K562 (cell line): Measurements from ENCODE around the gene OXTR. TPM values are rescaled to one million over a fixed set of nuclear protein-coding genes. Genes with fewer than 3 reads are reported as not detected.

Source experiments
- ATAC-seq: fragments of 200-7000 bp; cut with Tn5 transposase; 3 replicates; pipeline ENCODE4 v1.9.1; 2020; ENCODE audit warnings: moderate library complexity
- BruUV-seq: library from RNA; stranded (reverse); fragments of 400-500 nt; replicated peaks from 2 replicates; lab custom pipeline; 2021; lab: Mats Ljungman, UMichigan
- CTCF ChIA-PET: fragments of 300-600 bp; formaldehyde crosslinking; extraction: SDS; loops from one replicate; lab custom pipeline; 2021; ENCODE audit warnings: low intra/inter-chr PET ratio; lab: Yijun Ruan, JAX
- POLR2A ChIA-PET: fragments of 300-600, 350-650 bp; sonication (Branson Sonifier 250); formaldehyde crosslinking; extraction: SDS; loops from one replicate; lab custom pipeline; 2021; ENCODE audit warnings: antibody characterized with exemption, inconsistent platforms; lab: Yijun Ruan, JAX
- DNase-seq, 4 experiments: peaks; one replicate each; pipeline versions ENCODE4 v3.0.0 to v3.0.0-alpha.2; 2011 to 2018; ENCODE audit warnings: low spot score in 3 of 4, mixed read lengths in 3 of 4; ENCODE audit errors: extremely low read depth in 1 of 4
- FAIRE-seq: peaks from 2 replicates; lab custom pipeline; 2011; peaks lifted over from hg19 to GRCh38; lab: Jason Lieb, UNC
- H2AFZ ChIP-seq: 2 replicates; pipeline ENCODE4 v1.6.0; 2011; ENCODE audit warnings: low read depth, low read length, control low read depth, inconsistent platforms
- H3K27ac ChIP-seq: fragments of 200-600 bp; 3 replicates; pipeline ENCODE4 v1.8.0; 2011; ENCODE audit warnings: low read depth, mild to moderate bottlenecking, control low read depth, inconsistent platforms, low read length, moderate library complexity, mixed read lengths; ENCODE audit errors: extremely low read depth
- H3K27me3 ChIP-seq, 2 experiments: fragments of 300-600 bp in 1 of 2; 2 replicates in 1 of 2; 3 replicates in 1 of 2; pipeline versions ENCODE4 v1.6.0 to v1.8.0; 2011; ENCODE audit warnings: inconsistent platforms in 2 of 2, low read length in 2 of 2, mild to moderate bottlenecking in 1 of 2, mixed read lengths in 1 of 2, moderate library complexity in 1 of 2; ENCODE audit not compliant: control insufficient read depth in 2 of 2, insufficient read depth in 2 of 2
- H3K36me3 ChIP-seq: fragments of 300-600 bp; 3 replicates; pipeline ENCODE4 v1.8.0; 2011; ENCODE audit warnings: mild to moderate bottlenecking, low read length, inconsistent platforms; ENCODE audit not compliant: control insufficient read depth, insufficient read depth
- H3K4me1 ChIP-seq, 2 experiments: fragments of 200-600 bp in 1 of 2; replicated peaks in 1 of 2; 2 replicates in 1 of 2; 3 replicates in 1 of 2; pipeline versions ENCODE4 v1.5.1 to v1.8.0; 2011; ENCODE audit warnings: inconsistent platforms in 2 of 2, low read length in 2 of 2, mild to moderate bottlenecking in 1 of 2, mixed read lengths in 1 of 2, moderate library complexity in 1 of 2; ENCODE audit not compliant: control insufficient read depth in 2 of 2, insufficient read depth in 2 of 2
- H3K4me2 ChIP-seq: 2 replicates; pipeline ENCODE4 v1.6.1; 2011; ENCODE audit warnings: low read length, control low read depth, inconsistent platforms, mixed read lengths; ENCODE audit not compliant: insufficient read depth
- H3K4me3 ChIP-seq: fragments of 200-600 bp; sonication (generic), shearing (Covaris generic); 2 replicates; pipeline ENCODE4 v1.5.1; 2016; ENCODE audit warnings: control low read depth, inconsistent platforms
- H3K79me2 ChIP-seq: fragments of 200-600 bp; 3 replicates; pipeline ENCODE4 v1.8.0; 2011; ENCODE audit warnings: low read length, inconsistent platforms; ENCODE audit not compliant: control insufficient read depth, insufficient read depth
- H3K9ac ChIP-seq, 2 experiments: 2 replicates each; pipeline versions ENCODE4 v1.6.0 to v1.6.1; 2011; ENCODE audit warnings: low read depth in 2 of 2, low read length in 2 of 2, control low read depth in 1 of 2, inconsistent platforms in 1 of 2, mild to moderate bottlenecking in 1 of 2, mixed read lengths in 1 of 2; ENCODE audit not compliant: insufficient read depth in 1 of 2
- H3K9me1 ChIP-seq: one replicate; pipeline ENCODE4 v1.6.0; 2011; ENCODE audit warnings: inconsistent platforms, mild to moderate bottlenecking, low read length, moderate library complexity; ENCODE audit not compliant: control insufficient read depth, insufficient read depth
- H3K9me3 ChIP-seq: replicated peaks from 2 replicates; pipeline ENCODE4 v1.5.1; 2011; ENCODE audit warnings: low read depth, low read length, inconsistent platforms; ENCODE audit not compliant: control insufficient read depth, insufficient read depth
- H4K20me1 ChIP-seq: replicated peaks from 2 replicates; pipeline ENCODE4 v1.6.1; 2011; ENCODE audit warnings: low read length, inconsistent platforms, mixed read lengths; ENCODE audit not compliant: control insufficient read depth, insufficient read depth
- CEBPZ ChIP-seq: fragments of 150-350 bp; IDR thresholded peaks from 2 replicates; pipeline ENCODE4 v1.6.1; 2014; ENCODE audit warnings: low read depth, mild to moderate bottlenecking, low read length, borderline replicate concordance
- FOXK1 ChIP-seq: sonication (generic); formaldehyde crosslinking; IDR thresholded peaks from 2 replicates; pipeline ENCODE4 v1.8.0; 2022; ENCODE audit warnings: missing genetic modification reagents, mild to moderate bottlenecking, borderline replicate concordance
- L3MBTL2 ChIP-seq: fragments of 450-650 bp; IDR thresholded peaks from 2 replicates; pipeline ENCODE4 v1.6.1; 2016; ENCODE audit warnings: mild to moderate bottlenecking, moderate library complexity
- SP1 ChIP-seq: sonication (generic); formaldehyde crosslinking; IDR thresholded peaks from 2 replicates; pipeline ENCODE4 v1.8.1; 2022; ENCODE audit warnings: mild to moderate bottlenecking, missing genetic modification reagents
- ZNF764 ChIP-seq: fragments of 250-450 bp; sonication (Bioruptor Pico); IDR thresholded peaks from 2 replicates; pipeline ENCODE4 v1.4.0; 2020; ENCODE audit warnings: low read depth, mild to moderate bottlenecking, moderate library complexity
- WGBS: fragments of 100-300 bp; shearing (Covaris generic); methylation state at CpG from one replicate; pipeline ENCODE4 v1.1.6; 2016; ENCODE audit warnings: low coverage, mixed read lengths; ENCODE audit not compliant: insufficient coverage; ENCODE audit errors: missing lambda C conversion rate; 5-methylcytosine and 5-hydroxymethylcytosine counted together
- in situ Hi-C: fragments of 300-500 bp; cut with MboI; formaldehyde crosslinking; loops from 4 replicates; pipeline ENCODE4 v1.15.0; 2018; ENCODE audit warnings: inconsistent platforms, mixed read lengths
- intact Hi-C: fragments of 100-400 bp; cut with micrococcal nuclease; formaldehyde crosslinking; loops from 2 replicates; pipeline ENCODE4 v1.14.2; 2022
- polyA plus RNA-seq, 8 experiments: library from polyadenylated mRNA; depleted of rRNA in 4 of 8; stranded (reverse) in 5 of 8; unstranded in 3 of 8; fragments of >200 nt; fragmentation: Nextera tagmentation in 2 of 8; fragmentation: Illumina TruSeq in 1 of 8; extraction: Ambion mirVana in 2 of 8; extraction: Trizol in 1 of 8; gene quantifications; 2 replicates each; pipeline versions ENCODE4 v1.2.1 to v1.2.3, GENCODE V29; 2011 to 2014; ENCODE audit warnings: inconsistent platforms in 1 of 8, missing spikeins in 1 of 8
- total RNA-seq, 7 experiments: library from RNA; depleted of rRNA in 6 of 7; stranded (reverse); fragments of >200 nt in 6 of 7; fragmentation: Illumina TruSeq in 2 of 7; extraction: Trizol in 2 of 7; gene quantifications; 2 replicates each; pipeline versions ENCODE4 v1.2.1 to v1.2.3, GENCODE V29; 2011 to 2021; ENCODE audit warnings: low replicate concordance in 1 of 7

The OXTR gene
- total and polyA plus RNA-seq, 9 of the 15 experiments (the other 6 are each of a cell fraction or from before 2014, with no cell fraction given), result 0.14 to 1.3 (median 0.80) TPM

GRCh38 chr3:8736436-8736835 lies 33.0 kb downstream of the OXTR start (continued):
- TF ChIP-seq CEBPZ (no peak), ZNF764 (no peak)

- POLR2A ChIA-PET, result no interaction called here
- no peak for ATAC-seq
- Histone ChIP-seq H3K4me2 (no peak overlapping the region), H3K4me3 (no peak overlapping the region), H3K9me1 (peaks cover 3% of the 10 kb centered on the region)
- no peak for FAIRE-seq
- TF ChIP-seq SP1 (no peak), L3MBTL2 (no peak), FOXK1 (no peak)
- TF ChIP-seq, all 486 proteins: peak for 0
- Histone ChIP-seq H3K27me3 (peaks cover 26 to 67% of the 10 kb centered on the region in 2 experiments), H3K9me3 (no peaks in the 10 kb centered on the region), H4K20me1 (peaks cover 4% of the 10 kb centered on the region; the same call in 1 of the 2 replicates), H3K36me3 (no peaks in the 10 kb centered on the region), H3K4me1 (no peaks in the 10 kb centered on the region), H2AFZ (no peak overlapping the region), H3K27ac (no peak overlapping the region), H3K79me2 (no peaks in the 10 kb centered on the region), H3K9ac (no peak overlapping the region)
- intact Hi-C loops, result no loop called here
- WGBS, result 0% methylated on average over 1 of the region's 1 CpG
- in situ Hi-C loops, result no loop called here
- DNase-seq, result no peak
- CTCF ChIA-PET, result no interaction called here
- BruUV-seq, result no TSS peak
Observed at GRCh38 chr3:8734908-8735307, 34.5 kb downstream of the OXTR start.
